GM12878 (cell line): ENCODE measurements around the gene CRYBA2. TPM values are rescaled to one million over a fixed set of nuclear protein-coding genes. Genes with fewer than 3 reads are reported as not detected.

ENCODE experiments used
- CBX3 ChIP-seq: fragments of 200-600 bp; sonication (generic); IDR thresholded peaks from 2 replicates; pipeline ENCODE4 v1.6.1; 2016; ENCODE audit warnings: low read depth, borderline replicate concordance
- CREM ChIP-seq: IDR thresholded peaks from 2 replicates; pipeline ENCODE4 v1.6.1; 2014; ENCODE audit warnings: antibody characterized with exemption, low read depth
- DPF2 ChIP-seq: fragments of 450-650 bp; IDR thresholded peaks from 2 replicates; pipeline ENCODE4 v1.6.1; 2017; ENCODE audit warnings: mild to moderate bottlenecking
- ETV6 ChIP-seq, 2 experiments: fragments of 450-650 bp in 1 of 2; IDR thresholded peaks in 1 of 2; conservative IDR thresholded peaks in 1 of 2; 2 replicates each; pipeline ENCODE4 v1.6.1; 2014; ENCODE audit warnings: antibody characterized with exemption in 1 of 2, borderline replicate concordance in 1 of 2, low read depth in 1 of 2, mild to moderate bottlenecking in 1 of 2, moderate library complexity in 1 of 2
- MEF2B ChIP-seq: fragments of 450-650 bp; IDR thresholded peaks from 2 replicates; pipeline ENCODE4 v1.6.1; 2018; ENCODE audit warnings: mild to moderate bottlenecking, moderate library complexity; ENCODE audit not compliant: partially characterized antibody, poor library complexity, severe bottlenecking
- MXI1 ChIP-seq: fragments of 150-350 bp; IDR thresholded peaks from 2 replicates; pipeline ENCODE4 v1.6.1; 2011; ENCODE audit warnings: low read depth, mild to moderate bottlenecking, inconsistent platforms, low read length, improper control_type of control experiment
- RELA ChIP-seq: fragments of 450-650 bp; IDR thresholded peaks from 2 replicates; pipeline ENCODE4 v1.8.0; 2014; ENCODE audit warnings: borderline replicate concordance; ENCODE audit not compliant: partially characterized antibody
- TCF3 ChIP-seq: IDR thresholded peaks from 2 replicates; pipeline ENCODE4 v1.6.1; 2012; ENCODE audit warnings: low read depth, mild to moderate bottlenecking, low read length, borderline replicate concordance; ENCODE audit not compliant: insufficient read depth
- polyA plus RNA-seq, 11 experiments: library from polyadenylated mRNA; depleted of rRNA in 4 of 11; unstranded in 6 of 11; stranded (reverse) in 5 of 11; fragments of >200 nt; fragmentation: Nextera tagmentation in 4 of 11; fragmentation: Illumina TruSeq in 1 of 11; extraction: Ambion mirVana in 4 of 11; extraction: Trizol in 1 of 11; gene quantifications; 1 replicate in 1 of 11; 2 replicates in 10 of 11; pipeline versions ENCODE4 v1.2.1 to v1.2.3, GENCODE V29; 2011 to 2016; ENCODE audit warnings: inconsistent platforms in 2 of 11, missing spikeins in 2 of 11, low read depth in 1 of 11
- total RNA-seq, 4 experiments: library from RNA; depleted of rRNA in 3 of 4; stranded (reverse); fragments of >200 nt in 3 of 4; fragmentation: Illumina TruSeq in 1 of 4; extraction: Trizol in 1 of 4; gene quantifications; 2 replicates each; pipeline versions ENCODE4 v1.2.1 to v1.2.3, GENCODE V29; 2013 to 2021
- TF ChIP-seq, protein P1 (sequence below): fragments of 450-650 bp; IDR thresholded peaks from 2 replicates; pipeline ENCODE4 v1.6.1; 2017; ENCODE audit warnings: mild to moderate bottlenecking, moderate library complexity
- TF ChIP-seq, protein P2 (sequence below): fragments of 450-650 bp; IDR thresholded peaks from 2 replicates; pipeline ENCODE4 v1.6.1; 2018; ENCODE audit warnings: mild to moderate bottlenecking, low read depth, moderate library complexity; ENCODE audit not compliant: partially characterized antibody
- TF ChIP-seq, protein P3 (sequence below): fragments of 450-650 bp; formaldehyde crosslinking; IDR thresholded peaks from 2 replicates; pipeline ENCODE4 v1.4.0; 2022; ENCODE audit warnings: mild to moderate bottlenecking, moderate library complexity

Gene CRYBA2
- total and polyA plus RNA-seq, 10 of the 15 experiments (the other 5 are each of a cell fraction or from before 2014, with no cell fraction given) = not detected

DNA sequence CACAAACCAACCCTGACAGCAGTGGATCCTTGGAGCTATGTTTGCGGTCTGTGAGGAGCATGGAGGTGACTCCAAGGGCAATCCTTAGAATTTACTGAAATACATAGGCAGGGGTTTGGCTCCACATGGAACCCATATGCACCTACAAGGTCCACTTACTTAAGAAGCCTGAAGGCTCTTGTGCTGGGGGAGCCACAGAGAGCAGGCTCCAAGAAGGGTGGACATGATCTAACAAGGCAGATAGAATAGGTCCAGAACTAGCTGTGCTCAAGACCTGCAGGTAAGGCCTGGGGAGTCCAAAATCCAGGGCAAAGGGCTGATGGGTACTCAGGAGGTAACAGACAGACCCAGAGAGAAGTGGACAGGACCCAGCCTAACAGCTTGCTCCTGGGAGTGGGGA, 34.9 kb downstream of the CRYBA2 start (continued):
- TF ChIP-seq RELA (no peak), MXI1 (no peak), CREM (no peak), MEF2B (no peak), CBX3 (no peak), ETV6 (conservative IDR thresholded peaks at IDR 0.05 in 1 of 2, IDR thresholded peaks at IDR 0.05 in 1 of 2; ENCODE audit: borderline replicate concordance in 1 of 2, low read depth in 1 of 2) (no peak), TCF3 (no peak), DPF2 (no peak)
- TF ChIP-seq, protein P1, sequence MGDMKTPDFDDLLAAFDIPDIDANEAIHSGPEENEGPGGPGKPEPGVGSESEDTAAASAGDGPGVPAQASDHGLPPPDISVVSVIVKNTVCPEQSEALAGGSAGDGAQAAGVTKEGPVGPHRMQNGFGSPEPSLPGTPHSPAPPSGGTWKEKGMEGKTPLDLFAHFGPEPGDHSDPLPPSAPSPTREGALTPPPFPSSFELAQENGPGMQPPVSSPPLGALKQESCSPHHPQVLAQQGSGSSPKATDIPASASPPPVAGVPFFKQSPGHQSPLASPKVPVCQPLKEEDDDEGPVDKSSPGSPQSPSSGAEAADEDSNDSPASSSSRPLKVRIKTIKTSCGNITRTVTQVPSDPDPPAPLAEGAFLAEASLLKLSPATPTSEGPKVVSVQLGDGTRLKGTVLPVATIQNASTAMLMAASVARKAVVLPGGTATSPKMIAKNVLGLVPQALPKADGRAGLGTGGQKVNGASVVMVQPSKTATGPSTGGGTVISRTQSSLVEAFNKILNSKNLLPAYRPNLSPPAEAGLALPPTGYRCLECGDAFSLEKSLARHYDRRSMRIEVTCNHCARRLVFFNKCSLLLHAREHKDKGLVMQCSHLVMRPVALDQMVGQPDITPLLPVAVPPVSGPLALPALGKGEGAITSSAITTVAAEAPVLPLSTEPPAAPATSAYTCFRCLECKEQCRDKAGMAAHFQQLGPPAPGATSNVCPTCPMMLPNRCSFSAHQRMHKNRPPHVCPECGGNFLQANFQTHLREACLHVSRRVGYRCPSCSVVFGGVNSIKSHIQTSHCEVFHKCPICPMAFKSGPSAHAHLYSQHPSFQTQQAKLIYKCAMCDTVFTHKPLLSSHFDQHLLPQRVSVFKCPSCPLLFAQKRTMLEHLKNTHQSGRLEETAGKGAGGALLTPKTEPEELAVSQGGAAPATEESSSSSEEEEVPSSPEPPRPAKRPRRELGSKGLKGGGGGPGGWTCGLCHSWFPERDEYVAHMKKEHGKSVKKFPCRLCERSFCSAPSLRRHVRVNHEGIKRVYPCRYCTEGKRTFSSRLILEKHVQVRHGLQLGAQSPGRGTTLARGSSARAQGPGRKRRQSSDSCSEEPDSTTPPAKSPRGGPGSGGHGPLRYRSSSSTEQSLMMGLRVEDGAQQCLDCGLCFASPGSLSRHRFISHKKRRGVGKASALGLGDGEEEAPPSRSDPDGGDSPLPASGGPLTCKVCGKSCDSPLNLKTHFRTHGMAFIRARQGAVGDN = no peak
- TF ChIP-seq, protein P2, sequence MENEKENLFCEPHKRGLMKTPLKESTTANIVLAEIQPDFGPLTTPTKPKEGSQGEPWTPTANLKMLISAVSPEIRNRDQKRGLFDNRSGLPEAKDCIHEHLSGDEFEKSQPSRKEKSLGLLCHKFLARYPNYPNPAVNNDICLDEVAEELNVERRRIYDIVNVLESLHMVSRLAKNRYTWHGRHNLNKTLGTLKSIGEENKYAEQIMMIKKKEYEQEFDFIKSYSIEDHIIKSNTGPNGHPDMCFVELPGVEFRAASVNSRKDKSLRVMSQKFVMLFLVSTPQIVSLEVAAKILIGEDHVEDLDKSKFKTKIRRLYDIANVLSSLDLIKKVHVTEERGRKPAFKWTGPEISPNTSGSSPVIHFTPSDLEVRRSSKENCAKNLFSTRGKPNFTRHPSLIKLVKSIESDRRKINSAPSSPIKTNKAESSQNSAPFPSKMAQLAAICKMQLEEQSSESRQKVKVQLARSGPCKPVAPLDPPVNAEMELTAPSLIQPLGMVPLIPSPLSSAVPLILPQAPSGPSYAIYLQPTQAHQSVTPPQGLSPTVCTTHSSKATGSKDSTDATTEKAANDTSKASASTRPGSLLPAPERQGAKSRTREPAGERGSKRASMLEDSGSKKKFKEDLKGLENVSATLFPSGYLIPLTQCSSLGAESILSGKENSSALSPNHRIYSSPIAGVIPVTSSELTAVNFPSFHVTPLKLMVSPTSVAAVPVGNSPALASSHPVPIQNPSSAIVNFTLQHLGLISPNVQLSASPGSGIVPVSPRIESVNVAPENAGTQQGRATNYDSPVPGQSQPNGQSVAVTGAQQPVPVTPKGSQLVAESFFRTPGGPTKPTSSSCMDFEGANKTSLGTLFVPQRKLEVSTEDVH = no peak
- TF ChIP-seq, protein P3, sequence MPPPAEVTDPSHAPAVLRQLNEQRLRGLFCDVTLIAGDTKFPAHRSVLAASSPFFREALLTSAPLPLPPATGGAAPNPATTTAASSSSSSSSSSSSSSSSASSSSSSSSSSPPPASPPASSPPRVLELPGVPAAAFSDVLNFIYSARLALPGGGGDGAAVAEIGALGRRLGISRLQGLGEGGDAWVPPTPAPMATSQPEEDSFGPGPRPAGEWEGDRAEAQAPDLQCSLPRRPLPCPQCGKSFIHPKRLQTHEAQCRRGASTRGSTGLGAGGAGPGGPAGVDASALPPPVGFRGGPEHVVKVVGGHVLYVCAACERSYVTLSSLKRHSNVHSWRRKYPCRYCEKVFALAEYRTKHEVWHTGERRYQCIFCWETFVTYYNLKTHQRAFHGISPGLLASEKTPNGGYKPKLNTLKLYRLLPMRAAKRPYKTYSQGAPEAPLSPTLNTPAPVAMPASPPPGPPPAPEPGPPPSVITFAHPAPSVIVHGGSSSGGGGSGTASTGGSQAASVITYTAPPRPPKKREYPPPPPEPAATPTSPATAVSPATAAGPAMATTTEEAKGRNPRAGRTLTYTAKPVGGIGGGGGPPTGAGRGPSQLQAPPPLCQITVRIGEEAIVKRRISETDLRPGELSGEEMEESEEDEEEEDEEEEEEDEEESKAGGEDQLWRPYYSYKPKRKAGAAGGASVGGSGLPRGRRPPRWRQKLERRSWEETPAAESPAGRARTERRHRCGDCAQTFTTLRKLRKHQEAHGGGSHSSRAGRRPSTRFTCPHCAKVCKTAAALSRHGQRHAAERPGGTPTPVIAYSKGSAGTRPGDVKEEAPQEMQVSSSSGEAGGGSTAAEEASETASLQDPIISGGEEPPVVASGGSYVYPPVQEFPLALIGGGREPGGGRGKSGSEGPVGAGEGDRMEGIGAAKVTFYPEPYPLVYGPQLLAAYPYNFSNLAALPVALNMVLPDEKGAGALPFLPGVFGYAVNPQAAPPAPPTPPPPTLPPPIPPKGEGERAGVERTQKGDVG = no peak
